Hepatocyte (in vitro differentiated cells): Measurements from ENCODE around the gene NRG3.

Experiments
- CTCF ChIP-seq: fragments of 200-600 bp; sonication (generic); IDR thresholded peaks from 2 replicates; pipeline ENCODE4 v1.5.1; 2016; ENCODE audit warnings: antibody characterized with exemption, mild to moderate bottlenecking; ENCODE audit not compliant: poor library complexity
- EZH2 ChIP-seq: fragments of 200-600 bp; sonication (generic); IDR thresholded peaks from 2 replicates; pipeline ENCODE4 v1.6.1; 2016; ENCODE audit warnings: antibody characterized with exemption, mild to moderate bottlenecking, borderline replicate concordance
- EZH2phosphoT487 ChIP-seq: fragments of 200-600 bp; sonication (generic); IDR thresholded peaks from one replicate; pipeline ENCODE4 v1.6.1; 2018; ENCODE audit warnings: antibody characterized with exemption, mild to moderate bottlenecking, low read depth, moderate library complexity; ENCODE audit not compliant: unreplicated experiment, severe bottlenecking

GRCh38 chr10:82176587-82176986 lies 301.6 kb downstream of the NRG3 start:
- TF ChIP-seq CTCF = no peak
- no peak for TF ChIP-seq EZH2
- TF ChIP-seq EZH2phosphoT487 = no peak
